ENCODE measurements around the gene ADH4. TPM values are rescaled to one million over a fixed set of nuclear protein-coding genes. Genes with fewer than 3 reads are reported as not detected.

Gene ADH4
- total RNA-seq, 4 donors from 2014 or later, result 1.9 to 6.2 TPM; not detected in 2

DNA sequence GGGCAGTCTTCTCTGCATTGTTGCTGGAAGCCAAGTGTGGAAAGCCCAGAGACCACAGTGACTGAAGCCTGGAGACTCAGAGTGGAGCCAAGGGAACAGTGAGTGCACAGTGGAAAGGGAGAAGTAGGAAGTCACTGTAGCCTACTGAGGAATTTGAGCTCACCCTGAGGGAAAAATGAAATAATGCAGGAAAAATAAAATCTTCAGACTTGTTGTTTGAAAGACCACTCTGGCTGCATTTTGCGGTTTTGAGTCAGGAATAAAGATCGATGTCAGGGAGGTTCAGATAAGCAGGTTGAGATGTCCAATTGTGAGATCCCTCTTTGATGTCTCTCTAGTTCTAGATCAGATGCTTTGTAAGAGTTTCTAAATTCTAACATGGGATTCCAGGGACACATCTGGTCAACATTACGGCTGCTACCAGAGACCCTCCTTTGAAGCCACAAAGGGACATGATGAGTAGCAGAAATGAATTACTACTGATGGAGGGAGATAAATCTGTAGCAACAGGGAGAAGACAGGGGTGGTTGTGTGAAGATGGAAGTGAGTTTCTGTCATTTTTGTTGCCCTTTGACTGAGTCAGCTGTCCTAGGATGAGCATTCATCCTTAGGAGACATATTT is 8.4 kb downstream of the ADH4 start:
- TF ChIP-seq POLR2A (IDR thresholded peaks at IDR 0.05), result no peak
- TF ChIP-seq, protein P1, sequence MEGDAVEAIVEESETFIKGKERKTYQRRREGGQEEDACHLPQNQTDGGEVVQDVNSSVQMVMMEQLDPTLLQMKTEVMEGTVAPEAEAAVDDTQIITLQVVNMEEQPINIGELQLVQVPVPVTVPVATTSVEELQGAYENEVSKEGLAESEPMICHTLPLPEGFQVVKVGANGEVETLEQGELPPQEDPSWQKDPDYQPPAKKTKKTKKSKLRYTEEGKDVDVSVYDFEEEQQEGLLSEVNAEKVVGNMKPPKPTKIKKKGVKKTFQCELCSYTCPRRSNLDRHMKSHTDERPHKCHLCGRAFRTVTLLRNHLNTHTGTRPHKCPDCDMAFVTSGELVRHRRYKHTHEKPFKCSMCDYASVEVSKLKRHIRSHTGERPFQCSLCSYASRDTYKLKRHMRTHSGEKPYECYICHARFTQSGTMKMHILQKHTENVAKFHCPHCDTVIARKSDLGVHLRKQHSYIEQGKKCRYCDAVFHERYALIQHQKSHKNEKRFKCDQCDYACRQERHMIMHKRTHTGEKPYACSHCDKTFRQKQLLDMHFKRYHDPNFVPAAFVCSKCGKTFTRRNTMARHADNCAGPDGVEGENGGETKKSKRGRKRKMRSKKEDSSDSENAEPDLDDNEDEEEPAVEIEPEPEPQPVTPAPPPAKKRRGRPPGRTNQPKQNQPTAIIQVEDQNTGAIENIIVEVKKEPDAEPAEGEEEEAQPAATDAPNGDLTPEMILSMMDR (IDR thresholded peaks at IDR 0.05), result no peak
- Histone ChIP-seq H3K27ac (no peak overlapping the region), H3K36me3 (no peaks in the 10 kb centered on the region), H3K9me3 (no peaks in the 10 kb centered on the region), H3K27me3 (no peaks in the 10 kb centered on the region), H3K4me3 (no peak overlapping the region), H3K4me1 (no peaks in the 10 kb centered on the region)
- intact Hi-C loops (cut with DNase I), result no loop called here
- no peak for DNase-seq
- 59 to 70% methylated on average over 3 of the region's 3 CpGs for WGBS, 2 donors

DNA sequence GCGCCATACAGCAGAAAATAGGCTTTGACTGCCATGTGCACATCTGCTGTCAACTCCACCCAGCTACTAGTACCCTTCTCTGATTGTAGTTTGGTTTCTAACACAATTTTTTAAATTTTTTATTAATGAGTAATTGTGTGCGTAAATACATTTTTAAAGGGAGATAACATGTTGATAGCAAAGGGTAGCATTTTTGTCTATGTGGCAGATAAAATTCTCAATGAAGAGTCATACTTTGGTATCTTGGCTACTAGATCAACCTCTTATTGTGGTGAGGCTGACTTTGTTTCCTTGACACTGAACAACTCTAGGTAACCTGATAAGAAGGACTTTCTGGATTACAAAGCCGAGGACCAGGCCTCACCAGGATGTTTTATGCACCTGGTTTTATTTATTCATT is 9.5 kb downstream of the ADH4 start:
- WGBS, 2 donors, result 97 to 99% methylated on average over 3 of the region's 3 CpGs

DNA sequence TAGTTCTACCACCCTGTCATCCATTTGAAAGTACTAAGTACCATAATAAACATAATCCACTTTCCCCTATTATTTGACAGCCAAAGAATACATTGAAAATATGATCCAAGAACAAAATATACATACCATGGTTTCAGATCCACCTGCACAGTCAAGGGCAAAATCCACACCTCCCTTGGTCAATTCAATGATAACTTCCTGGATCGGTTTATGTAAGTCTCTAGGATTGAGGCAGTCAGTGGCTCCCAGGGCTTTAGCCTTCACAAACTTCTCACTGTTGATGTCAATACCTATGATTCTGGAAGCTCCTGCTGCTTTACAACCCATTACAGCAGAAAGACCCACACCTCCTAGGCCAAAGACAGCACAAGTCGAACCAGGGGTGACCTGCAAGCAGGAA is 12.7 kb downstream of the ADH4 start:
- no peak for TF ChIP-seq POLR2A (IDR thresholded peaks at IDR 0.05)
- TF ChIP-seq, protein P1 (IDR thresholded peaks at IDR 0.05), result no peak
- Histone ChIP-seq H3K9me3 (no peaks in the 10 kb centered on the region), H3K27ac (no peak overlapping the region), H3K4me3 (no peak overlapping the region), H3K27me3 (no peaks in the 10 kb centered on the region), H3K4me1 (no peaks in the 10 kb centered on the region), H3K36me3 (no peaks in the 10 kb centered on the region)
- no peak for DNase-seq
- WGBS, 2 donors, result 40 to 69% methylated on average over 1 of the region's 2 CpGs
- intact Hi-C loops (cut with DNase I), result no loop called here

More for the DNA sequence above, 9.5 kb downstream of the ADH4 start:
- Histone ChIP-seq H3K27ac (no peak overlapping the region), H3K27me3 (no peaks in the 10 kb centered on the region), H3K36me3 (no peaks in the 10 kb centered on the region), H3K4me1 (no peaks in the 10 kb centered on the region), H3K9me3 (no peaks in the 10 kb centered on the region), H3K4me3 (no peak overlapping the region)
- TF ChIP-seq, protein P1 (IDR thresholded peaks at IDR 0.05), result no peak
- no peak for TF ChIP-seq POLR2A (IDR thresholded peaks at IDR 0.05)
- intact Hi-C loops (cut with DNase I), result no loop called here
- no peak for DNase-seq

DNA sequence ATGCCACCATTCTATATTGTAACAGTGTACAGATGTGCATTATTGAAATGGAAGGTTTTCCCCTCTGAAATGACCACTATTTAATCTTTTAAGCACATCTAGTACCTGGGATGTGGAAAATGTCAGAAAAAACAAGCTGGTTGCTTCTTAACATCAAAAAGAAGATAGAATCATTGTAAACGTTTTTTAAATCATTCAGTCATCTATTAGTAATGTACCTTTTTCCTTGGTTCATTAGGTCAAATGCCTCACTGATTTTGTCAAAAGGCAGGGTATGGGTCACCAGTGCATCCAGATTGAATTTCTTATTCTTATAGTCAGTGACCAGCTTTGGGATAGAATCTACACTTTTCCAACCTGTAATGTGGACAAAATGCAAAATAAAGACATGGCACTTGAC is 17.7 kb downstream of the ADH4 start:
- no peaks in the 10 kb centered on the region for H3K36me3 ChIP-seq
- no peaks in the 10 kb centered on the region for H3K4me1 ChIP-seq
- no peaks in the 10 kb centered on the region for H3K9me3 ChIP-seq
- WGBS, 2 donors, result 52 to 59% methylated on average over 1 of the region's 1 CpG
- intact Hi-C loops (cut with DNase I), result loop anchor here (10.0 kb wide), 1 partner anchor 278 kb away; no protein-coding TSS in a partner anchor
- TF ChIP-seq, protein P1 (IDR thresholded peaks at IDR 0.05), result no peak
- no peak for TF ChIP-seq POLR2A (IDR thresholded peaks at IDR 0.05)
- no peaks in the 10 kb centered on the region for H3K27me3 ChIP-seq
- H3K27ac ChIP-seq, result no peak overlapping the region
- no peak overlapping the region for H3K4me3 ChIP-seq
- no peak for DNase-seq

DNA sequence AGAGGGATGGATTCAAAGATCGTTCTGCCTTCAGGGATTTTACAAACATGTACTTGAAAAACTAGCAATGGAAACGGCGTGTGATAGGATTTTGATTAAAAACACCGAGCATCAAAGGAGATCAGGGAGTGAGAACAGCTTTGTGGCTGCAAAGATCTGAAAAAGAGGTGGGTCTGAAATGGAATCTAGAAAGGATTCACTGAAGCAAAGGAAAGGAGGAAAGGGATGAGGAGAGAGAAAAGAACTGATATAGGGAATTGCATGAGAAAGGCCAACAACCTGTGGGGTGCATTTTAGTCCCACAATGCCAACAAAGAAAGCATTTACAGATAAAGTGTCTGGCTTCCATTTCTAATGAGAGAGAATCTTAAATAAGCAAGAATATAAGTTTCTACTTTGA is 23.1 kb downstream of the ADH4 start:
- H3K27me3 ChIP-seq, result no peaks in the 10 kb centered on the region
- H3K27ac ChIP-seq, result no peak overlapping the region
- WGBS, 2 donors, result 76 to 93% methylated on average over 4 of the region's 4 CpGs
- no peaks in the 10 kb centered on the region for H3K36me3 ChIP-seq
- no peak for DNase-seq
- H3K4me1 ChIP-seq, result peaks cover 0 to 4% (median 0%) of the 10 kb centered on the region in 3 donors
- intact Hi-C loops (cut with DNase I), result loop anchor here (10.0 kb wide), 1 partner anchor 284 kb away; no protein-coding TSS in a partner anchor
- TF ChIP-seq POLR2A (IDR thresholded peaks at IDR 0.05), result no peak
- TF ChIP-seq, protein P1 (IDR thresholded peaks at IDR 0.05), result no peak
- no peak overlapping the region for H3K4me3 ChIP-seq
- H3K9me3 ChIP-seq, result no peaks in the 10 kb centered on the region

Data from esophagus squamous epithelium (tissue), 5 donors.